ENCODE results near the gene SLC2A4. TPM values are rescaled to one million over a fixed set of nuclear protein-coding genes. Genes with fewer than 3 reads are reported as not detected.

The SLC2A4 gene
- total RNA-seq, 1 donor = under 0.01 TPM

DNA sequence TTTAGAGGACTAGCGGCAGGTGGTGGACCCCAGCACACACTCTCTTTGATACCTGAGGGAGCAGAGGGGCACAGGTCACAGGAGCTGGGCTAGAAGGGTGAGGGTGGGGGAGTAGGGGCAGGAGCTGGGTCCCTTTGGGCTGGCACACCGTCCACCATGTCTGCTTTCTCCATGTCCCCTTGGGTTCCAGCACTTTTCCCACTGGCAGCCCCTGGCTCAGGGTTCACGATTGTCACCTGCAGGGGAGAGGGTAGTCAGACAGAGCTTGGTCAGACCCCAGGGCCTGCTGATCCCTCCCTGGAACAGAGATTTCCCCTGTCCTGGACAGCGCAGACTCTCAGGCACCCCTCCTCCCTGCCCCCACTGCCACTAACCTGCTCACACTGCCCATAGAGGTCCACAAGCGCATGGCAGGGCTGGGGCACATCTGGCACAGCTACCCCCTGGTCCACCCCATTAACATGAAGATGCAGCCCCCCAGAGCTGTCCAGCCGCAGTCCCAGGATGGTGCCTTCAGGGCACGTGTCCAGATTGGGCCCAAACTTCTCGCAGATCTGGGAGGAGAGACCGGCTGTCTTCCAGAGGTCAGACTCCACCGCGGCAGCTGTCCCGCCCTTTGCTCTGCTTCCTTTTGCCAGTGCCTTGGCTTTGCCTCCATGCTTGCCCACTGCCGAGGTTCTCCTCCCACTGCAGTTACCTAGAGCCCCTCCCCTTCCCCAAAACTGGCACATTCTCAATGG, 36.8 kb downstream of the SLC2A4 start:
- TF ChIP-seq, protein P1, sequence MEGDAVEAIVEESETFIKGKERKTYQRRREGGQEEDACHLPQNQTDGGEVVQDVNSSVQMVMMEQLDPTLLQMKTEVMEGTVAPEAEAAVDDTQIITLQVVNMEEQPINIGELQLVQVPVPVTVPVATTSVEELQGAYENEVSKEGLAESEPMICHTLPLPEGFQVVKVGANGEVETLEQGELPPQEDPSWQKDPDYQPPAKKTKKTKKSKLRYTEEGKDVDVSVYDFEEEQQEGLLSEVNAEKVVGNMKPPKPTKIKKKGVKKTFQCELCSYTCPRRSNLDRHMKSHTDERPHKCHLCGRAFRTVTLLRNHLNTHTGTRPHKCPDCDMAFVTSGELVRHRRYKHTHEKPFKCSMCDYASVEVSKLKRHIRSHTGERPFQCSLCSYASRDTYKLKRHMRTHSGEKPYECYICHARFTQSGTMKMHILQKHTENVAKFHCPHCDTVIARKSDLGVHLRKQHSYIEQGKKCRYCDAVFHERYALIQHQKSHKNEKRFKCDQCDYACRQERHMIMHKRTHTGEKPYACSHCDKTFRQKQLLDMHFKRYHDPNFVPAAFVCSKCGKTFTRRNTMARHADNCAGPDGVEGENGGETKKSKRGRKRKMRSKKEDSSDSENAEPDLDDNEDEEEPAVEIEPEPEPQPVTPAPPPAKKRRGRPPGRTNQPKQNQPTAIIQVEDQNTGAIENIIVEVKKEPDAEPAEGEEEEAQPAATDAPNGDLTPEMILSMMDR (IDR thresholded peaks at IDR 0.05; ENCODE audit: insufficient read depth, low read depth, low read length) = no peak
- no peak overlapping the region for H3K4me3 ChIP-seq (ENCODE audit: low read depth, low read length)
- DNase-seq (ENCODE audit: low read depth) = no peak

DNA sequence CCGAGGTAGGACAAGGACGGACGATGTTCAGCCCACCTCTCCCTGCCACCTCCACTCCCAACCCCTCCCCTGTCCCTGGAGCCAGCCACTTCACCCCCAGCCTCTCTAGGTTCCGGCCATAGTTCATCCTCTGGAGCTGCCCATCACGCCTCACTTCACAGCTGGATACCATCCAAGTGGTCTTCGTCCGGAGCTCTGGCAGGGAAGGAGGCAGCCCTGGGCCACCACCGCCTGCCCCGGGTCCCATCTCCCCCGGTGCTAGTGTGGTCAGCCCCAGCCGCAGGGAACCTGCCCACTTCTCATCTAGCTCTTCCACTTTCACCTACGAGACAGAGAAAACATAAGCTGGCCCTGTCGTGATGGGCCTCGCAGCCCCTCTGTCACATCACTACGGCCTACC, 39.9 kb downstream of the SLC2A4 start:
- no peak overlapping the region for H3K4me3 ChIP-seq (ENCODE audit: low read depth, low read length)
- DNase-seq (ENCODE audit: low read depth) = no peak
- TF ChIP-seq, protein P1 (IDR thresholded peaks at IDR 0.05; ENCODE audit: insufficient read depth, low read depth, low read length) = no peak

DNA sequence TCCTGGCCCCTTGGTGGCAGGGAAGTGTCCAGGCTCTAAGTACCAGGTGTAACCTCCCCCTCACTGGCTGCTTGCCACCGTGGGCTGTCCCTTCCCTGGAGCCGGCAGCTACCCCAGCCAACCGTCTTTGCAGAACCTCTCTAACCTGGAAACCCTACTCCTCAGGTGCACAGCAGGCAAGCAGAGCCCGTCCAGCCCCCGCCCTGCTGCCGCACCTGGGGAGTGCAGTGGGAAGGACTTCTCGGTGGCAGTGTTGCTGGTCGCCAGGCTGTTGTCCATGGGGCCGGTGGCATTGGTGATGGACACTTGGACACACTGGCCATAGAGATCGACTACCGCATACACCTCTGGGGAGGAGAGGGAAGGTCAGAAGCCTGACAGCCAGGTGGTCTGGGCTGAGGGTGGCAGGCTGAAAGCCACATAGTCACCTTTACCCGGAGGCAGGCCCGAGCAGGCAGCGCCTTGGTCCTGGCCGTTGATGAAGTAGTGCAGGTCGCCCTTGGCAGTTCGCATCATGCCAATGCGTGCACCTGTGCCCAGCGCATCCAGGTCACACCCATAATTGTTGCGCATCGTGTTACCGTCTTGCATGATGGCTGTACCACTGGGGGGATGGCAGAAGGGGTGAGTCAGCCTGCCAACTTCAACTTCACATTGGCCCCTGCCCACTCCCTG, 41.1 kb downstream of the SLC2A4 start:
- TF ChIP-seq, protein P1 (IDR thresholded peaks at IDR 0.05; ENCODE audit: insufficient read depth, low read depth, low read length) = no peak
- DNase-seq (ENCODE audit: low read depth) = no peak

DNA sequence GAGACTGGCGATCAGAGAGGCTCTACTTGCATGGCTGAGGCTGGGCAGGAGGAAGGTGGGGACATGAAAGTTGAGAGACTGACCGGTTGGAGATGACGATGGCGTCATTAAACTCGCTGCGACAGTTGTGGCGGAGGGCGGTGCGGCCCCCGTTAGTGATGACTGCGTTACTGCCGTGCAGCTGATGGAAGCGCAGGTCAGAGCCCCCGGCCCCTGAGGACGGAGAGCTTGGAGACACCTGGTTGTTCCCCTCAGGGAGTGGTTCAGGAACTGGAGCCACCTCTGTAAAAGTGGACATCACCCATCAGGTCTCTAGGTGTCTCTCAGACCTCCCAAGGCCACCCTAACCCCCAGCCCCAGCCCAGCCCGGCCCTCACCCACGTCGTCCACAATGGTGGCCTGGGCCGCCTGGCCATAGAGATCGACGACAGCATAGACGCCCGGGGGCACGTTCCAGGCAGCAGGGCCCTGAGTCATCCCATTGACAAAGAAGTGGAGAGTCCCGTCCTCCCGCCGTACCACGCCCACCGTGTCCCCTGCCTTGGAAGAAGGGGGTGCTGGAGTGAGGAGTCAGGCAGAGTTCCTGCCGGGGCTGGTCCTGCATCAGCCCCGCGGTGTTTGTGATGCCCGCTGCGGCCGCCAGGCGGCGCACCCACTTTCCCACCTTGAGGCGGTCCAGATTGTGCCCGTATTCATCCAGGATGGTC, 42.4 kb downstream of the SLC2A4 start:
- H3K4me3 ChIP-seq (ENCODE audit: low read depth, low read length) = no peak overlapping the region
- TF ChIP-seq, protein P1 (IDR thresholded peaks at IDR 0.05; ENCODE audit: insufficient read depth, low read depth, low read length) = peak; percentile 86
- peak; percentile 31 for DNase-seq (ENCODE audit: low read depth)

More for the DNA sequence above, 41.1 kb downstream of the SLC2A4 start:
- no peak overlapping the region for H3K4me3 ChIP-seq (ENCODE audit: low read depth, low read length)

DNA sequence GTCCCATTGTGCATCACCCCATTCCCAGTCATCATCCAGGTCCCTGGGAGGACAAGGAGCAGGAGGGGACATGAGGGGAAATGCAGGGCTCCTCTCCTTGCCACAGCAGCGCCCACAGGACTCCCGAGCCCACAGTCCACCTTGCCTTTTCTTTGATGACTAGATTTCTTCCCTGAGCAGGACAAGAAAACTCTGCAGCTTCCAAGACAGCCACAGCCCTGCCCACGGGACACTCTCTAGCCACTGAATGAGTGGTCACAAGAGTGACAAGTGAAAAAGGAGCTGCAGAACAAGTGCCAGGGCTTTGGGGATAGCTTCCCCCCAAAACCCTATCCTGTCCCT, 42.9 kb downstream of the SLC2A4 start:
- TF ChIP-seq, protein P1 (IDR thresholded peaks at IDR 0.05; ENCODE audit: insufficient read depth, low read depth, low read length) = no peak
- no peak overlapping the region for H3K4me3 ChIP-seq (ENCODE audit: low read depth, low read length)
- DNase-seq (ENCODE audit: low read depth) = no peak

DNA sequence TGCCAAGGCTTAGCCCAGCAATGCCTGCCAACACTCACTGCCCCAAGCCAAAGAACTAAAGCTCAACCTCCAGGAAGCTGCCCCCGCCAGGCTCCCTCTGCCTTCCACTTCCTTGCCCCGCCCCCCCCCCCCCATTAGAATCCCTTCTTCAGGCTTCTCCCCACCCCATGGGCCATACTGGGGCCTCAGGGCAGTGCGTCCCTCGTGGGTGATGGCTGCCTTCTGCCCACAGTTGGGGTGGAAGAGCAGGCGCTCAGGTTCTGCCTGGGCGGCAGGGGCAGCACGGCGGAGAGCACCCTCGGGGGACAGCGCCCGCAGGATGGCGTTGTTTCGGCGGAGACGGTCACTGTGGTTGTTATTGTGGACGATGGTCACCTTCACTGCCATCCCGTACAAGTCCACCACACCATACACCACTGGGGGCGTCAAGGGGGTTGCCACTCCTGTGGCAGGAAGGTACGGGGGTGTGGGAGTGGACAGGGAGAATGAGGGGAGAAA, 43.6 kb downstream of the SLC2A4 start:
- no peak overlapping the region for H3K4me3 ChIP-seq (ENCODE audit: low read depth, low read length)
- TF ChIP-seq, protein P1 (IDR thresholded peaks at IDR 0.05; ENCODE audit: insufficient read depth, low read depth, low read length) = no peak
- DNase-seq (ENCODE audit: low read depth) = no peak
